SU-DHL-6 (cell line): ENCODE measurements around the gene GMNC.

Experiments used
- H2AFZ ChIP-seq: fragments of 200-600 bp; sonication (generic); 2 replicates; pipeline ENCODE4 v1.6.1; 2014; ENCODE audit warnings: low read depth, mild to moderate bottlenecking, moderate library complexity, mixed read lengths, antibody characterized with exemption, low read length; ENCODE audit not compliant: severe bottlenecking
- H3F3A ChIP-seq: fragments of 200-600 bp; shearing (Covaris generic); 2 replicates; pipeline ENCODE4 v1.6.0; 2016; ENCODE audit warnings: antibody characterized with exemption, mild to moderate bottlenecking; ENCODE audit not compliant: insufficient read depth
- H3K27ac ChIP-seq: fragments of 200-600 bp; sonication (generic); 2 replicates; pipeline ENCODE4 v1.5.1; 2016; ENCODE audit warnings: low read depth, mild to moderate bottlenecking, low read length, moderate library complexity, mixed read lengths
- H3K27me3 ChIP-seq: fragments of 200-600 bp; sonication (generic), shearing (Covaris generic); 2 replicates; pipeline ENCODE4 v1.6.0; 2014; ENCODE audit warnings: mild to moderate bottlenecking, low read length
- H3K36me3 ChIP-seq: fragments of 200-600 bp; sonication (generic); 2 replicates; pipeline ENCODE4 v1.6.1; 2014; ENCODE audit warnings: mild to moderate bottlenecking, low read length, mixed read lengths
- H3K4me2 ChIP-seq: fragments of 300-600, 200-600 bp; shearing (Covaris generic), sonication (generic); 2 replicates; pipeline ENCODE4 v1.6.0; 2014; ENCODE audit warnings: low read length, low read depth, mild to moderate bottlenecking; ENCODE audit not compliant: poor library complexity, severe bottlenecking
- H3K4me3 ChIP-seq: fragments of 200-600 bp; sonication (generic); 2 replicates; pipeline ENCODE4 v1.5.1; 2014; ENCODE audit warnings: antibody characterized with exemption, low read length, mild to moderate bottlenecking, mixed read lengths; ENCODE audit not compliant: insufficient read depth, poor library complexity, severe bottlenecking
- H3K79me2 ChIP-seq: fragments of 200-600 bp; sonication (generic); 2 replicates; pipeline ENCODE4 v1.6.1; 2014; ENCODE audit warnings: mild to moderate bottlenecking, low read length, moderate library complexity; ENCODE audit not compliant: insufficient read depth
- H3K9ac ChIP-seq: fragments of 200-600 bp; sonication (generic); 2 replicates; pipeline ENCODE4 v1.7.0; 2014; ENCODE audit warnings: mild to moderate bottlenecking, low read length
- H3K9me2 ChIP-seq: fragments of 200-600 bp; sonication (generic); replicated peaks from 2 replicates; pipeline ENCODE4 v1.6.1; 2014; ENCODE audit warnings: low read length; ENCODE audit not compliant: insufficient read depth
- H3K9me3 ChIP-seq: fragments of 200-600 bp; sonication (generic); 2 replicates; pipeline ENCODE4 v1.6.1; 2014; ENCODE audit warnings: low read length, mixed read lengths; ENCODE audit not compliant: insufficient read depth
- H4K20me1 ChIP-seq: fragments of 200-600 bp; sonication (generic); 2 replicates; pipeline ENCODE4 v1.6.1; 2014; ENCODE audit warnings: low read depth, mild to moderate bottlenecking, antibody characterized with exemption, low read length, moderate library complexity, mixed read lengths
- CTCF ChIP-seq: fragments of 200-600 bp; sonication (generic); IDR thresholded peaks from one replicate; pipeline ENCODE4 v1.5.1; 2017; ENCODE audit warnings: antibody characterized with exemption, mild to moderate bottlenecking, low read length, moderate library complexity; ENCODE audit not compliant: insufficient read depth, poor library complexity, severe bottlenecking
- EZH2phosphoT487 ChIP-seq: fragments of 200-600 bp; sonication (generic), shearing (Covaris generic); conservative IDR thresholded peaks from 2 replicates; pipeline ENCODE4 v1.6.1; 2018; ENCODE audit warnings: mild to moderate bottlenecking, antibody characterized with exemption, low read length, moderate library complexity, mixed read lengths

GMNC gene

GRCh38 chr3:190862209-190863118, at the start of gene GMNC:
Gene GMNC (minus strand): TSS chr3:190862694. CDS start chr3:190862615, 79 bp downstream.
- Histone ChIP-seq H3K9me2 (no peaks in the 10 kb centered on the region), H3K79me2 (no peaks in the 10 kb centered on the region), H3F3A (no peaks in the 10 kb centered on the region), H3K4me2 (no peak within 1 kb of the TSS), H3K4me3 (no peak within 1 kb of the TSS), H3K36me3 (no peaks in the 10 kb centered on the region), H4K20me1 (no peaks in the 10 kb centered on the region), H3K9ac (no peak within 1 kb of the TSS), H3K27me3 (no peaks in the 10 kb centered on the region), H2AFZ (no peak within 1 kb of the TSS), H3K27ac (no peak within 1 kb of the TSS), H3K9me3 (no peaks in the 10 kb centered on the region)
- no peak for TF ChIP-seq CTCF
- no peak for TF ChIP-seq EZH2phosphoT487

GRCh38 chr3:190911382-190911781, 48.9 kb upstream of the GMNC start:
- Histone ChIP-seq H3K9me2 (no peaks in the 10 kb centered on the region), H3K27me3 (no peaks in the 10 kb centered on the region), H3K9me3 (no peaks in the 10 kb centered on the region), H3K27ac (no peak overlapping the region), H3K79me2 (no peaks in the 10 kb centered on the region), H2AFZ (no peak overlapping the region), H3K9ac (no peak overlapping the region), H4K20me1 (no peaks in the 10 kb centered on the region), H3K4me2 (no peak overlapping the region), H3F3A (no peaks in the 10 kb centered on the region), H3K36me3 (no peaks in the 10 kb centered on the region), H3K4me3 (no peak overlapping the region)
- TF ChIP-seq EZH2phosphoT487 (no peak), CTCF (no peak)

GRCh38 chr3:190909908-190910307, 47.4 kb upstream of the GMNC start:
- no peaks in the 10 kb centered on the region for H3K9me2 ChIP-seq
- no peaks in the 10 kb centered on the region for H3K36me3 ChIP-seq
- TF ChIP-seq EZH2phosphoT487 (no peak), CTCF (no peak)
- no peaks in the 10 kb centered on the region for H3K79me2 ChIP-seq
- H4K20me1 ChIP-seq = no peaks in the 10 kb centered on the region
- H3K27ac ChIP-seq = no peak overlapping the region
- H3K9me3 ChIP-seq = no peaks in the 10 kb centered on the region
- H3K4me3 ChIP-seq = no peak overlapping the region
- H3K9ac ChIP-seq = no peak overlapping the region
- H3F3A ChIP-seq = no peaks in the 10 kb centered on the region
- H3K27me3 ChIP-seq = no peaks in the 10 kb centered on the region
- H3K4me2 ChIP-seq = no peak overlapping the region
- no peak overlapping the region for H2AFZ ChIP-seq
